Effector memory CD8-positive, alpha-beta T cell (primary cell): ENCODE data around the gene ABTB2.
"Not testable (repeated sequence)": the region's sequence is repeated elsewhere in the genome, so short reads cannot be mapped to it uniquely, and the experiment has no call there.

Experiments used
- ATAC-seq: fragments of 150-1000 bp; cut with Tn5 transposase; replicated peaks from 2 replicates; pipeline ENCODE4 v1.10.0; 2021; ENCODE audit warnings: mild to moderate bottlenecking, moderate library complexity
- DNase-seq, 3 experiments: peaks; one replicate each; pipeline ENCODE4 v3.0.0; 2021
- H3K27ac Mint-ChIP-seq, 2 donors: one replicate each; pipeline ENCODE4 v1.8.0; 2022; ENCODE audit warnings: mild to moderate bottlenecking in 2 of 2, mixed read lengths in 2 of 2, moderate library complexity in 2 of 2
- H3K27me3 Mint-ChIP-seq, 2 donors: one replicate each; pipeline ENCODE4 v1.8.0; 2022; ENCODE audit warnings: mixed read lengths in 2 of 2
- H3K36me3 Mint-ChIP-seq: one replicate; pipeline ENCODE4 v1.8.0; 2022; ENCODE audit warnings: mild to moderate bottlenecking, moderate library complexity, mixed read lengths; ENCODE audit not compliant: insufficient read depth
- H3K4me1 Mint-ChIP-seq, 2 donors: one replicate each; pipeline ENCODE4 v1.8.0; 2022; ENCODE audit warnings: low read depth in 2 of 2, mixed read lengths in 2 of 2
- H3K4me3 Mint-ChIP-seq, 2 donors: one replicate each; pipeline ENCODE4 v1.8.0; 2022; ENCODE audit warnings: mild to moderate bottlenecking in 2 of 2, mixed read lengths in 2 of 2, moderate library complexity in 2 of 2
- H3K9me3 Mint-ChIP-seq, 2 donors: one replicate each; pipeline ENCODE4 v1.8.0; 2022; ENCODE audit warnings: mixed read lengths in 2 of 2
- total RNA-seq, 9 experiments: gene quantifications; one replicate each; lab custom pipeline; 2026; lab: John Stamatoyannopoulos, UW

Gene ABTB2
- 2.1 to 17.8 (median 4.5) reads per million in 9 experiments for total RNA-seq

GRCh38 chr11:34357701-34358257 lies at the start of gene ABTB2:
TSS of gene ABTB2 (minus strand) at chr11:34358010.
- peaks cover 56 to 71% of the 10 kb centered on the region in 2 donors for H3K27me3 Mint-ChIP-seq
- H3K36me3 Mint-ChIP-seq, result peaks cover 16% of the 10 kb centered on the region
- peak within 1 kb of the TSS; percentile 73 to 79 for H3K27ac Mint-ChIP-seq
- no peaks in the 10 kb centered on the region for H3K9me3 Mint-ChIP-seq
- DNase-seq (peak; percentile 97 to 98 (median 97)), ATAC-seq (peak; percentile 86)
- H3K4me1 Mint-ChIP-seq, result peaks cover 19 to 20% of the 10 kb centered on the region in 2 donors
- H3K4me3 Mint-ChIP-seq, result peak within 1 kb of the TSS; percentile 82 to 84

DNA sequence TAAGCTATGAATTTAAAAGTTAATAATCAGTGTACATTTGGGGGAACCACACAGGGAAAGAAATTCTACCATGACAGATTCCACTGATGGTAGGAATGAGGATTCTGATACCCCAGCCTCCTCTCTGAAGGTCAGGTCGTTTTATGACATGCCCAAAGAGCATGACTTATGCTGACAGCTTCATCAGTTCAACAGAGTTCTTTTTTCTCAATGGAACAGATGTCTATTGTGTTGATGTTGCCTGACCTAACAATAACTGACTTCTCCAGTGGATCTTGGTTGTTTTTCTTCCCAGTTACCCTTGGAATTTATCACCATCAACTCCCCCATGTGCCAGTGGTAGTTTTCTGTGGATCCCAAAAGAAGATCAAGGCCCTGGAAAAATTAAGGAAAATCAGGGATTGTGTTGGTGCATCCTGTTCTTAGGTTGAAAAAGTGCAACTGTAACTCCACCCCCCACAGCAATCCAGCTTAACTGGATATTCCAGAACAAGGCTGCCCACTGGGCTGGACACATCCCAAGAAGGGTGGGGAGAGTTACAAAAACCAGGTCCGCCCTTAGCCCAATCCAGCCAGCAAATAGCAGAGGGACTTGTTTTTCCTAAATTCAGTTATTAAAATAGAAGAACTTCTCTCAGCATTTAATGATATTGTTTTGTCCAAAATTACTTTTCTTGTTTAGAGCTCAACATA lies 49.5 kb upstream of the ABTB2 start:
- peaks cover 10% of the 10 kb centered on the region in 2 donors for H3K4me1 Mint-ChIP-seq
- DNase-seq, result no peak
- H3K36me3 Mint-ChIP-seq, result no peaks in the 10 kb centered on the region
- ATAC-seq, result no peak
- H3K4me3 Mint-ChIP-seq, result no peak overlapping the region
- no peaks in the 10 kb centered on the region for H3K9me3 Mint-ChIP-seq
- H3K27ac Mint-ChIP-seq, result no peak overlapping the region
- H3K27me3 Mint-ChIP-seq, result peaks cover 47% of the 10 kb centered on the region in 2 donors

GRCh38 chr11:34406413-34406812 lies 48.6 kb upstream of the ABTB2 start:
- Mint-ChIP-seq H3K27ac (no peak overlapping the region), H3K27me3 (peaks cover 47% of the 10 kb centered on the region in 2 donors), H3K9me3 (no peaks in the 10 kb centered on the region), H3K4me3 (no peak overlapping the region), H3K36me3 (no peaks in the 10 kb centered on the region), H3K4me1 (peaks cover 10% of the 10 kb centered on the region in 2 donors)
- ATAC-seq (no peak), DNase-seq (no peak)

GRCh38 chr11:34405079-34405858 lies 47.5 kb upstream of the ABTB2 start:
- Mint-ChIP-seq H3K4me1 (peaks cover 10% of the 10 kb centered on the region in 2 donors), H3K27ac (peak overlapping the region in 1 of 2 donors; percentile 47), H3K36me3 (no peaks in the 10 kb centered on the region), H3K27me3 (peaks cover 39 to 48% of the 10 kb centered on the region in 2 donors), H3K9me3 (no peaks in the 10 kb centered on the region), H3K4me3 (peak overlapping the region; percentile 7 to 42)
- no peak for DNase-seq
- peak; percentile 24 for ATAC-seq

- Mint-ChIP-seq H3K9me3 (no peaks in the 10 kb centered on the region), H3K4me3 (peak overlapping the region in 1 of 2 donors; percentile 7), H3K36me3 (no peaks in the 10 kb centered on the region), H3K4me1 (peaks cover 10% of the 10 kb centered on the region in 2 donors), H3K27ac (no peak overlapping the region), H3K27me3 (peaks cover 39 to 48% of the 10 kb centered on the region in 2 donors)
- DNase-seq (no peak), ATAC-seq (no peak)
Observed at GRCh38 chr11:34404280-34404679, 46.5 kb upstream of the ABTB2 start.

DNA sequence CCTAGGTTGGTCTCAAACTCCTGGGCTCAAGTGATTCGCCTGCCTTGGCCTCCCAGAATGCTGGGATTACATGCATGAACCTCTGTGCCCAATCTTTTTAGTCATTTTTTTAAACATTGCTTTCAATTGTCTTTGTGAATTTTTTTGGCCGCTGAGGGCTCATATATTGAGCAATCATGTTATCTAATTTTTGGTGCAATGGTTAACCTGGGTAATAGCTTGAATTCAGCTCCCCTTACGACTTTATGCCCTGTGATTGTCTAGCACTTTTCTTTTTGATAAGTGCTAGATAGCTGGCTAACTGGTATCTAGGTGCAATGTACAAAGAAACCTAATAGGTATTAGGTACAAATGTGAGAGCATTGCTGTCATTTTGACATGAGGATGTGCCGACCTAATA lies 45.6 kb upstream of the ABTB2 start:
- no peak overlapping the region for H3K27ac Mint-ChIP-seq
- no peaks in the 10 kb centered on the region for H3K36me3 Mint-ChIP-seq
- no peak for DNase-seq
- no peaks in the 10 kb centered on the region for H3K9me3 Mint-ChIP-seq
- peaks cover 10% of the 10 kb centered on the region in 2 donors for H3K4me1 Mint-ChIP-seq
- peaks cover 37 to 39% of the 10 kb centered on the region in 2 donors for H3K27me3 Mint-ChIP-seq
- H3K4me3 Mint-ChIP-seq, result no peak overlapping the region
- ATAC-seq, result no peak

DNA sequence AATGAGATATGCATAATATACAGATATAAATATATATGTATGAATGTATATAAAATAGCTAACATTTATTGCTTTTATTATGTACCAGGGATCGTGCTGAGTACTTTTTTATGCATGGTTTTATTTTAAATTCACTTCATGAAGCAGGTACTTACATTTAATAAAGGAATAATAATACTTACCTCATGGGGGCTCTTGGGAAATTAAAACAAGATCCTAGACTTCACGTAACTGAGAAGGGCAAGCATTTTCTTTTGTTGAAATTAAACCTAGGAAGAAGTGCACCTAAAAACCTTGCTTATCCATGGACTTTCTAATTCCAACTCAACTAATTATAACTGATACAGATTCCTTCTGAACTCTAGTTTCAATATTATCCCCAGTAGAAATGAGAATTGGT lies 40.0 kb upstream of the ABTB2 start:
- DNase-seq (no peak), ATAC-seq (no peak)
- Mint-ChIP-seq H3K27me3 (peaks cover 45 to 46% of the 10 kb centered on the region in 2 donors), H3K36me3 (no peaks in the 10 kb centered on the region), H3K4me1 (no peaks in the 10 kb centered on the region), H3K9me3 (peaks cover 4 to 18% of the 10 kb centered on the region in 2 donors), H3K27ac (no peak overlapping the region), H3K4me3 (no peak overlapping the region)

- H3K4me3 Mint-ChIP-seq, result no peak overlapping the region
- no peak overlapping the region for H3K27ac Mint-ChIP-seq
- peaks cover 4 to 18% of the 10 kb centered on the region in 2 donors for H3K9me3 Mint-ChIP-seq
- DNase-seq (no peak), ATAC-seq (no peak)
- no peaks in the 10 kb centered on the region for H3K36me3 Mint-ChIP-seq
- no peaks in the 10 kb centered on the region for H3K4me1 Mint-ChIP-seq
- peaks cover 52 to 53% of the 10 kb centered on the region in 2 donors for H3K27me3 Mint-ChIP-seq
Observed at GRCh38 chr11:34397120-34397519, 39.3 kb upstream of the ABTB2 start.

DNA sequence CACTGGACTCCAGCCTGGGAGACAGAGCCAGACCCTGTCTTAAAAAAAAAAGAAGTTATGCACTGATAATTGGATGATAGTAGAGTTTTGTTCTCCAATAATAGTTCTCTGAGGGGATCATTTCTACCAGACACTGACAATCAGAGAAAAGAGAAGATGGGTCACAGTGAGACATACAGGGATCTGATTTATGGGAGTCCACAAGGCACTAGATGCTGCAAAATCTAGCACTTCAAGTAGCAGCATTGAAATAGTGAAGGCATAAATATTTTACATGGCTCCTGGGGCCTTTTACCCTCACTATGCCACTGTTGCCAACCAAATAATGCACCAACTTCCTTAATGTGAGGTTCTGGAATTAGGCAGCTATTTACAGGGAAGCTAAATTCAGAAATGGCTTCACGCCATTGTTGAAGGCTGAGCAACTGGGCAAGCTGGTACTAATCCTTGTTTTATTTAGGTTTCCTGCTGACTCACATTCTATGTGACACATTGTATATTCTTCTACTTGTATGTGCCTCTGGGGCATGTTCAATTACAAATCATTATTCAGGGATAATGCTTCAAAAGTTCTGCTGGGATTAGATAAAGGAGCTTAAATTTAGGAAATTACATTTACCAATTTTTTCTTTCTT lies 38.2 kb upstream of the ABTB2 start:
- ATAC-seq, result no peak
- Mint-ChIP-seq H3K27me3 (peaks cover 62 to 63% of the 10 kb centered on the region in 2 donors), H3K9me3 (peaks cover 4 to 18% of the 10 kb centered on the region in 2 donors), H3K36me3 (no peaks in the 10 kb centered on the region), H3K27ac (no peak overlapping the region), H3K4me1 (no peaks in the 10 kb centered on the region), H3K4me3 (no peak overlapping the region)
- no peak for DNase-seq

DNA sequence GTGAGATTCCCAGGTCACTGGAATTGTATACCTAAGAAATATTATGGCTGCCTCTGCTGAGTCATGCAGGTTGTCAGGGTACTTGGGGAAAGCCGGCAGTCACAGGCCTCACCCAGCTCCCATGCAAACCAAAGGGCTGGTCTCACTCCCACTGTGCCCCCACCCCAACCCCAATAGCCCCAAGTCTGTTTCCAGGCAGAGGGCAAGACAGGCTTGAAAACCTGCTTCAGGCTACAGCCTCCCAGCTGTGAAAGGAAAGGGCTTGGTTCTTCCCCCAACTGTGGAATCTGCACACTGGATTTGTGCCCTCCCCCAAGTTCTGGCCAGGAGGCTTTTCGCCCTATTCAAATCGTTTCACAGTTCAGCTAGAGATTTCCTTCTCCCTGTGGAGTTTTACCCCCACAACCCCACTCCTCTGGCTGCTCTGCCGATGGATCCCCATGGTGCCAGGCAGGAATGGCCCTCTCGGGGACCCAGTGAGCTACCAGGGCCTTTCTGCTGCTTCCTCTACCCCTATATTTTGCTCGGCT lies 37.0 kb upstream of the ABTB2 start:
- DNase-seq, result no peak
- no peaks in the 10 kb centered on the region for H3K4me1 Mint-ChIP-seq
- peaks cover 4 to 18% of the 10 kb centered on the region in 2 donors for H3K9me3 Mint-ChIP-seq
- H3K36me3 Mint-ChIP-seq, result no peaks in the 10 kb centered on the region
- H3K27ac Mint-ChIP-seq, result no peak overlapping the region
- no peak overlapping the region for H3K4me3 Mint-ChIP-seq
- peaks cover 70 to 75% of the 10 kb centered on the region in 2 donors for H3K27me3 Mint-ChIP-seq
- ATAC-seq, result no peak

GRCh38 chr11:34387653-34388052 lies 29.8 kb upstream of the ABTB2 start:
- no peak for DNase-seq
- Mint-ChIP-seq H3K4me3 (no peak overlapping the region), H3K4me1 (no peaks in the 10 kb centered on the region), H3K36me3 (no peaks in the 10 kb centered on the region), H3K27me3 (peaks cover 41 to 49% of the 10 kb centered on the region in 2 donors), H3K27ac (no peak overlapping the region), H3K9me3 (no peaks in the 10 kb centered on the region)
- no peak for ATAC-seq

- H3K9me3 Mint-ChIP-seq, H3K4me1 Mint-ChIP-seq, H3K27ac Mint-ChIP-seq, DNase-seq, H3K4me3 Mint-ChIP-seq, ATAC-seq, H3K36me3 Mint-ChIP-seq: not testable (repeated sequence)
- H3K27me3 Mint-ChIP-seq, result peaks cover 28 to 36% of the 10 kb centered on the region in 2 donors
Observed at GRCh38 chr11:34386356-34386755, 28.5 kb upstream of the ABTB2 start.
